Measurements from ENCODE around the gene TNIP2.

Gene TNIP2

GRCh38 chr4:2721586-2721985, 34.5 kb downstream of the TNIP2 start:
- no peak for DNase-seq (ENCODE audit: low read depth in 2 of 2)

GRCh38 chr4:2716236-2716635, 39.9 kb downstream of the TNIP2 start:
- DNase-seq (ENCODE audit: low read depth in 2 of 2): no peak

DNA sequence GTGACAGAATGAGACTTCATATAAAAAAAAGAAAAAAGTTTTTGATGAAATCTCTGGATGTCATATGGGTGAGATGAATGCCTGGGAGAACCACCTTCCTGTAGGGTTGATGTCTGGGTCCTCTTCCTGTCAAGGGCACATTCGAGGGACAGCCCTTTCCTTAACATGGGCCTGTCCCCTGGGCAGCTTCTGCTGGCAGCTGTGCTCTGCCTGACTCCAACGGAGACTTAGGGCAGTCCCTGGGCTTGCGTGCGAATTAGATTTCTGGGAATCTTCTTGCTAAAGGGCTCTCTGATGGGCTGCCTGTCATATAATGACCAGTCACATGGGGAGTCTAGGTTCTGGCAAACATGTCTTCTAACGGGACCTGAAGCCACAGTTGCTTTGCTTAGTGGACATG, 40.7 kb downstream of the TNIP2 start:
- DNase-seq (ENCODE audit: low read depth in 2 of 2): no peak

- DNase-seq (ENCODE audit: low read depth in 2 of 2): no peak
These were observed 41.2 kb downstream of the TNIP2 start for GRCh38 chr4:2714918-2715317.

GRCh38 chr4:2714061-2714770, 41.9 kb downstream of the TNIP2 start:
- no peak for DNase-seq (ENCODE audit: low read depth in 2 of 2)

DNA sequence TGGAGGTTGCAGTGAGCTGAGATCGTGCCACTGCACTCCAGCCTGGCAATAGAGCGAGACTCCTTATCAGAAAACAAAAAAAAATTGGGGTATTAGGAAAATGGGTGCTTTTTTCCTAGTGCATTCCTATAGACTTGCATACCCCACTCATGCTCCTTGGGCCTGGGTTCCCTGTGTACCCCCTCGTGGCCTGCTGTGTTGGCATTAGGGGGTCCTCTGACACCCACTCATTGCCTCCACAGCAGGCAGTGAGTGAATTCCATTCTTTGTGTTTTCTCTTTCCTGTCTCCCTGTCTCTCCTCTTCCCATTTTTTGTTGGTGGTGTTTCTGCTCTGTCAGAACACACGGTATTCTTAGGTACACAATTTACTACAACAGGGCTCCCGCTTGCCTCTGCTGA, 42.8 kb downstream of the TNIP2 start:
- no peak for DNase-seq (ENCODE audit: low read depth in 2 of 2)

DNA sequence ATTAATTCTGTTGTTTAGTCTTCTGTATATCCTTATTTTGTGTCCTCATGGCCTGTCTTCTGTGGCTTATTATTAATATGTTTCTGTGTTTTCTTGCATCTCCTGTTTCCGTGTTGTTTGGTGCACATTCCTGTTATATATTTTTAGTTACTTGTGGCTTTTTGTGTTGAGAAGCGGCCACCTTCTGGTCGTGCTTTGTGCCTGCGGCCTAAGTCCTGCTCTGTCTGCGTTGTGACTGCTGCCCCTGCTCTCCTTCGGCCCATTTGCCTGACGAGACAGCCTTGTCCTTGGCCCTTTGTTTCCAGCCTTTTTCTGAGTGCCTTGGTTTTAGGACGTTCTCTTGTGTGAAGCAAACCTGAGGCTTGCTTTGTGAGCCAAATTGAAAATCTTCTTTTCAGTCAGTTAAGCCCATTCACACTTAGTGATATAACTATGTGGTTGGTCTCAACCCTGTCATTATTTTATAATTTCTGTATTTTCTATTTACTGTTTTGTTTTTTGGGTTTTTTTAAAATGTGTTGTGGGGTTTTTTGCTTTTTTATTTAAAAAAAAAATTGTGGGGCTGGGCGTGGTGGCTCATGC, 43.8 kb downstream of the TNIP2 start:
- DNase-seq (ENCODE audit: low read depth in 2 of 2): no peak

GRCh38 chr4:2702770-2703169, 53.4 kb downstream of the TNIP2 start:
- DNase-seq (ENCODE audit: low read depth in 2 of 2): no peak

DNA sequence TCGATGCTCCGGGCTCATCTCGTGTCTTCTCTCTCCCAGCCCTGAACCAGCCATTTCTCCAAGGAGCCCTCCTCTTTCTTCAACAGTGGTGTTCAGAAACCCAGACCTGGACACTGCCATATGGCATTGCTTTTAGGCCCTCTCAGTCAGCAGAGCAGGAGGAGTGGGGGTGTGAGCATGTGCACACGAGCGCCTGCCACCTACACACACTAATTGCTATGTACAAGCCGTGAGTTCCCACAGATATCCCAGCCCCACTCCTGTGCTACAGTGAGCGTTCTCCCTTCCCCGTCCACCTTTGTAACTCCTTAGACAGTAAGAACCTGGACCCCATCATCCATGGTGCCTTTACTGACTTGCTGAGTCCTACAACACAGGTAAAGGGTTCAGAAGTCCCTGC, 53.8 kb downstream of the TNIP2 start:
- DNase-seq (ENCODE audit: low read depth in 2 of 2): no peak

GRCh38 chr4:2700031-2700430, 56.1 kb downstream of the TNIP2 start:
- no peak for DNase-seq (ENCODE audit: low read depth in 2 of 2)

- no peak for DNase-seq (ENCODE audit: low read depth in 2 of 2)
These were observed 56.6 kb downstream of the TNIP2 start for GRCh38 chr4:2699534-2699933.

DNA sequence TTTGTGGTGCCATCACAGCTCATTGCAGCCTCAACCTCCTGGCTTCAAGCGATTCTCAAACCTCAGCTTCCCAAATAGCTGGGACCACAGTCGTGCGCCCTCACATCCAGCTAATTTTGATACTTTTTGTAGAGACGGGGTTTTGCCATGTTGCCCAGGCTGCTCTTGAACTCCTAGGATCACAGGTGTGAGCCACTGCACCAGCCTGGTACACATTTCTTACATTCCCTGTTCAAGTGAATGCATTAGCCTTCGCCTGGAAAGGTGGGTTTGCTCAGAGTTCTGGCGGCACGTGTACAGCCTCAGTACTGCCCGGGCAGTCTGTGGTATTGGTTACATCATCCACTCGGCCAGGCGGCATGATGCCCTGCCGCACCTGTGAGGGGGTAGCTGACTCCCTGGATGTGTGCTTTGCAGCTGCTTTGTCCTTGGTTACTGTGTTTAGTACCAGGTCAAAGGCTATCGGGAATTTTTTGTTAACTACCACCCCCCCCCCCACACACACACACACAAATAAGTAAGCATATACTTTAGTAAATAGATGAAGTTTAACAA, 57.1 kb downstream of the TNIP2 start:
- no peak for DNase-seq (ENCODE audit: low read depth in 2 of 2)

GRCh38 chr4:2698504-2698903, 57.6 kb downstream of the TNIP2 start:
- no peak for DNase-seq (ENCODE audit: low read depth in 2 of 2)

DNA sequence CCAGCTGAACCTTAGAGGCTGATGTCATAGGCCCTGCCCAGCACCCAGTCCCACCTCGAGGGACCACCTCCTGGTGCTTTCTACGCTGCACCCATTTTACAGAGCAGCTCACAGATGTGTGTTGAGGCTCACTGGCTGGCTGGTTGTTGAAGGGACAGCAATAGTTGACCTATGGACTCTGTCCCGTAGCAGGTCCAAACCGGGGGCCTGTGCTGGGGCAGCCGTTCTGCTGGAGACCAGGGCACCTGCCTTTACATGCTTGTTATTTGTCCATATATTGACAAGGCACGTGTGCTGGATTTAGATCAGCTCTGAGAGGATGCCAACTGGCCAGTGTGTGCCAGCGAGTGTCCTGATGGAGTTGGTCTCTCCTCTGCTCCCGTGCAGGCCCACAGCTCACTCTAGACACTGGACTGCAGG, 58.1 kb downstream of the TNIP2 start:
- DNase-seq (ENCODE audit: low read depth in 2 of 2): no peak

GRCh38 chr4:2696423-2696822, 59.7 kb downstream of the TNIP2 start:
- no peak for DNase-seq (ENCODE audit: low read depth in 2 of 2)

- no peak for DNase-seq (ENCODE audit: low read depth in 2 of 2)
These were observed 60.6 kb downstream of the TNIP2 start for GRCh38 chr4:2695346-2696060.

GRCh38 chr4:2694691-2695090, 61.4 kb downstream of the TNIP2 start:
- DNase-seq (ENCODE audit: low read depth in 2 of 2): no peak

GRCh38 chr4:2691952-2692435, 64.1 kb downstream of the TNIP2 start:
- DNase-seq (ENCODE audit: low read depth in 2 of 2): no peak

All from stimulated activated CD4-positive, alpha-beta T cell treated with anti-CD3 and anti-CD28 coated beads, Interleukin-1b, Interleukin-23, amount 100 ng/mL, for 1 hour (primary cell).